ENCODE measurements around the gene ABCA9. TPM values are rescaled to one million over a fixed set of nuclear protein-coding genes. Genes with fewer than 3 reads are reported as not detected.

The ABCA9 gene
- total RNA-seq, 1 donor from 2014 or later: 0.16 TPM

- no peak overlapping the region for H3K4me3 Mint-ChIP-seq (ENCODE audit: unreplicated experiment)
- Histone ChIP-seq H3K4me2 (ENCODE audit: low read length) (peak overlapping the region; percentile 42), H3K4me3 (ENCODE audit: insufficient read depth, low read depth, low read length) (no peak overlapping the region), H2AFZ (ENCODE audit: low read depth, low read length) (peak overlapping the region; percentile 39), H4K20me1 (ENCODE audit: insufficient read depth, low read length) (no peaks in the 10 kb centered on the region), H3K9me3 (ENCODE audit: insufficient read depth, low read depth, low read length) (no peaks in the 10 kb centered on the region), H3K27ac (ENCODE audit: low read depth, low read length) (no peak overlapping the region), H3K27me3 (ENCODE audit: insufficient read depth, low read length) (no peaks in the 10 kb centered on the region), H3K79me2 (ENCODE audit: insufficient read depth, low read length) (no peaks in the 10 kb centered on the region), H3K9ac (ENCODE audit: low read length) (no peak overlapping the region), H3K36me3 (ENCODE audit: insufficient read depth, low read length) (no peaks in the 10 kb centered on the region), H3K4me1 (ENCODE audit: insufficient read depth, low read length) (no peaks in the 10 kb centered on the region)
- H3K36me3 Mint-ChIP-seq (ENCODE audit: low read depth, unreplicated experiment): no peaks in the 10 kb centered on the region
- H3K27me3 Mint-ChIP-seq (ENCODE audit: low read depth, unreplicated experiment): peaks cover 7% of the 10 kb centered on the region
- no peaks in the 10 kb centered on the region for H3K9me3 Mint-ChIP-seq (ENCODE audit: unreplicated experiment)
- DNase-seq (ENCODE audit: low read depth) (peak; percentile 67), FAIRE-seq (no peak)
- TF ChIP-seq EZH2 (IDR thresholded peaks at IDR 0.05; ENCODE audit: insufficient read depth, low read length): no peak
- TF ChIP-seq CTCF (IDR thresholded peaks at IDR 0.05; ENCODE audit: insufficient read depth, low read depth, low read length): no peak
- no peaks in the 10 kb centered on the region for H3K4me1 Mint-ChIP-seq (ENCODE audit: low read depth, unreplicated experiment)
- H3K27ac Mint-ChIP-seq (ENCODE audit: unreplicated experiment): no peak overlapping the region
Observed at GRCh38 chr17:68981288-68981687, 79.4 kb downstream of the ABCA9 start.

GRCh38 chr17:68973098-68973846, 87.5 kb downstream of the ABCA9 start:
- FAIRE-seq (no peak), DNase-seq (ENCODE audit: low read depth) (no peak)
- H3K27me3 ChIP-seq (ENCODE audit: insufficient read depth, low read length): no peaks in the 10 kb centered on the region
- H3K4me2 ChIP-seq (ENCODE audit: low read length): no peak overlapping the region
- Mint-ChIP-seq H3K36me3 (ENCODE audit: low read depth, unreplicated experiment) (no peaks in the 10 kb centered on the region), H3K27ac (ENCODE audit: unreplicated experiment) (no peak overlapping the region), H3K4me3 (ENCODE audit: unreplicated experiment) (no peak overlapping the region), H3K4me1 (ENCODE audit: low read depth, unreplicated experiment) (no peaks in the 10 kb centered on the region), H3K9me3 (ENCODE audit: unreplicated experiment) (no peaks in the 10 kb centered on the region), H3K27me3 (ENCODE audit: low read depth, unreplicated experiment) (no peaks in the 10 kb centered on the region)
- no peaks in the 10 kb centered on the region for H4K20me1 ChIP-seq (ENCODE audit: insufficient read depth, low read length)
- TF ChIP-seq CTCF (IDR thresholded peaks at IDR 0.05; ENCODE audit: insufficient read depth, low read depth, low read length): no peak
- TF ChIP-seq EZH2 (IDR thresholded peaks at IDR 0.05; ENCODE audit: insufficient read depth, low read length): no peak
- H3K4me1 ChIP-seq (ENCODE audit: insufficient read depth, low read length): no peaks in the 10 kb centered on the region
- H3K79me2 ChIP-seq (ENCODE audit: insufficient read depth, low read length): no peaks in the 10 kb centered on the region
- H3K27ac ChIP-seq (ENCODE audit: low read depth, low read length): no peak overlapping the region
- no peaks in the 10 kb centered on the region for H3K9me3 ChIP-seq (ENCODE audit: insufficient read depth, low read depth, low read length)
- no peaks in the 10 kb centered on the region for H3K36me3 ChIP-seq (ENCODE audit: insufficient read depth, low read length)
- H3K4me3 ChIP-seq (ENCODE audit: insufficient read depth, low read depth, low read length): no peak overlapping the region
- no peak overlapping the region for H3K9ac ChIP-seq (ENCODE audit: low read length)
- H2AFZ ChIP-seq (ENCODE audit: low read depth, low read length): no peak overlapping the region

- H3K4me3 Mint-ChIP-seq (ENCODE audit: unreplicated experiment): no peak overlapping the region
- Histone ChIP-seq H3K4me3 (ENCODE audit: insufficient read depth, low read depth, low read length) (no peak overlapping the region), H3K4me2 (ENCODE audit: low read length) (no peak overlapping the region), H3K4me1 (ENCODE audit: insufficient read depth, low read length) (no peaks in the 10 kb centered on the region), H3K27me3 (ENCODE audit: insufficient read depth, low read length) (no peaks in the 10 kb centered on the region), H3K36me3 (ENCODE audit: insufficient read depth, low read length) (no peaks in the 10 kb centered on the region), H3K79me2 (ENCODE audit: insufficient read depth, low read length) (no peaks in the 10 kb centered on the region), H2AFZ (ENCODE audit: low read depth, low read length) (no peak overlapping the region), H3K9me3 (ENCODE audit: insufficient read depth, low read depth, low read length) (no peaks in the 10 kb centered on the region), H3K27ac (ENCODE audit: low read depth, low read length) (no peak overlapping the region), H4K20me1 (ENCODE audit: insufficient read depth, low read length) (no peaks in the 10 kb centered on the region), H3K9ac (ENCODE audit: low read length) (no peak overlapping the region)
- DNase-seq (ENCODE audit: low read depth) (no peak), FAIRE-seq (no peak)
- no peak overlapping the region for H3K27ac Mint-ChIP-seq (ENCODE audit: unreplicated experiment)
- no peaks in the 10 kb centered on the region for H3K4me1 Mint-ChIP-seq (ENCODE audit: low read depth, unreplicated experiment)
- no peaks in the 10 kb centered on the region for H3K36me3 Mint-ChIP-seq (ENCODE audit: low read depth, unreplicated experiment)
- no peaks in the 10 kb centered on the region for H3K9me3 Mint-ChIP-seq (ENCODE audit: unreplicated experiment)
- H3K27me3 Mint-ChIP-seq (ENCODE audit: low read depth, unreplicated experiment): no peaks in the 10 kb centered on the region
- TF ChIP-seq CTCF (IDR thresholded peaks at IDR 0.05; ENCODE audit: insufficient read depth, low read depth, low read length) (peak; percentile 63), EZH2 (IDR thresholded peaks at IDR 0.05; ENCODE audit: insufficient read depth, low read length) (no peak)
Observed at GRCh38 chr17:68972119-68972704, 88.5 kb downstream of the ABCA9 start.
